HG03064 (cell line): Measurements from ENCODE around the gene CMIP.

Source experiments
- ATAC-seq: cut with Tn5 transposase; IDR thresholded peaks from one replicate; pipeline ENCODE4 v1.9.1; 2021; ENCODE audit warnings: low read depth; ENCODE audit not compliant: unreplicated experiment

The CMIP gene

DNA sequence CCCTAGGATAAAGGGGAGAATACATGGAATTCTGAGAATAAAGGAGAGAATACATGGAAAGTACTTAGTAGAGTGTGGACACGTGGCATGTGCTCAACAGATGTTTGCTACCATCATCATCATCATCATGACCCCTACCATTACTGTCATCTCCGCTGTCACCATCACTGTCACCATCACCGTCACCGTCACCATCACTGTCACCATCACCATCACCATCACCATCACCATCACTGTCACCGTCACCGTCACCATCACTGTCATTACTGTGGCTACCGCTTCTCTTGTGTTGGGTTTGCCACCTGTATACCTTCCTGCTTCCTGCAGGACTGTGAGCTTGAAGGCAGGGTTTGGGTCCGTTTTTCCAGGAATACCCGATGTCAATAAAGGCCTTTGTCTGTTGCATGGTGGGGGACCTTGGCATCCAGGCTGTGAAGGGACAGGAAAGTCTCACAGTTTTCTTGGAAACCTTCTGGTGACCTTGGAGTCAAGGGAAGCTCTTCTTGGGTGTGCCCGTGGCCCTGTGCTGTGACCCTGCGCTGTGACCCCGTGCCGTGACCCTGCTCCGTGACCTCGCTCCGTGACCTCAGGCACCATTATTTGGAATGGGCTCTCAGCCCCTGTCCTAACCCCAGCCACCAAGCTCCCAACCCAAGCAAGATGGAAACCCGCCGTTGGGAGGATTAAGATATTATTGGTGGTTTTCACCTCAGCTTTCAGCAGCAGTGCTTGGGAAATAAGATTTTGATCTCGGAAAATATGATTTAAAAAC lies 14.4 kb downstream of the CMIP start:
- ATAC-seq, result no peak

DNA sequence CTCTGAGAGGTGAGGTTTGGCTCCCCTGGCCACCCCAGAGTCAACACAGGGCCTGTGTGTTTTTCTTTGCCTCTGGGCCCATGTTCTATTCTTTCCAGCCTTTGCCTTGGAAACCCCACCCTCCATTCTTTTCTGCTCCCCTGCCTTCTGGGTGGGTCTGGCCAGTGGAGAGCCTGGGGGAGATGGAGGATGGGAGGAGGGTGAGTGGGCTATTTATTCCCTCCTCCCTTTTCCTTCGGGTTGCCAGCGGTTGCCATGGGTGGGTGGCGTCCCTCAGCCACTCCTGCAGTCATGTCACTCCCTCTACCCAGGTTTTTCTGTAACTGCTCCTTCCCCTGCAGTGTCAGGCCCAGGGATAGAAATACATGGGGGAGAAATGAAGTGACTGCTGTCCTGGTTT lies 15.5 kb downstream of the CMIP start:
- ATAC-seq, result no peak

DNA sequence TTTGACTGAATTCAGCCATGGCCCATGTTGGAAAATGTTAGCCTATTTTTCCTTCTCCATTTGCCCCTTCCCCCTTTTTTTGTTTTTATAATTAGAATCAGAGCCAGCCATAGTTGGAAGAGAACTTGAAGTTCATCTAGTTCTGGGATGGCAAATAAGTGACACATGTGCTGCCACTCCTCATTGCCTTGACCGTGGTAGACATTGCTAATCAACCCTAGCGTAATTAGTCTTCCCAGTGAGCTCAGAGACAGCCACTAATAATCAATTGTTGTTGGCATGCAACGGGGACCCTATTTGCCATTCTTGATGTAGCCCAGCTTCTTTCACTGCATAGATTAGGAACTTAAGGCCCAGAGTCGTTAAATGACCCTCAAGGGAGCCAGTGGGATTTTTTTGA lies 16.6 kb downstream of the CMIP start:
- ATAC-seq, result no peak

DNA sequence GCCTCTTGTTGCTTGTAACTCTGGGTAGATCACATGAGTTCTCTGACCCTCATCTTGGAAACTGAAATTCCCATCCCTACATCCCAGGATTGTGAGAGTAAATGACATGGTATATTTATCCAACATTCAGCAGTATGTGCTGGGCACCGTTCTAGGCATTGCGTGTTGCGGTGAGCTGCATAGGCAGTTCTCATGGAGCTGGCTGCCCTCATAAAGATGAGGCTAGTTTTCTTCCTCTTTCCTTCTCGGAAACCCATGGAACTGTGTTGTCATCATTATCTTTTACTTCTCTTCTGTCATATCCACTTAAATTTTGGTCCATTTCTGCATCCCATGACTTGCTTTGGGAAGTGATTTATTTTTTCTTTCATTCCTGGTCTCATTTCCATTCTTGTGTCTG lies 17.2 kb downstream of the CMIP start:
- no peak for ATAC-seq

DNA sequence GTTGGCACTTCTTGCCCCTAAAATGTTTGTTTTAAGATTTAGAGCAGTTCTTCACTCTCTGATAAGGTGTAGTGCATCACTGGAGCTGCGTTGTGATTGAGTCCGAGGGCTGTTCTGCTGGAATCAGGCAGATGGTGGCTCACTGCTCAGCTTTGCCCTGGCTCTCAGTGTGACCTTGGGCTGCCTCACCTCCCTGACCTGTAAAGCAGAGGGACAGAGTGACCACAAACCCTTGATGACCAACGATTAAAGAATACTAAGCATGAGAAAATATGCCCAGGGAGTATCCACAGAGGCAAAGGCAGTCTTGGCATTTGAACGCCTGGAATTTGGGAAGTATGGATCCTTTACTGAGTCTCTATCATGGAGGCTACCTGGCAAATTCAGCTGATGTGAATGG lies 18.1 kb downstream of the CMIP start:
- no peak for ATAC-seq

DNA sequence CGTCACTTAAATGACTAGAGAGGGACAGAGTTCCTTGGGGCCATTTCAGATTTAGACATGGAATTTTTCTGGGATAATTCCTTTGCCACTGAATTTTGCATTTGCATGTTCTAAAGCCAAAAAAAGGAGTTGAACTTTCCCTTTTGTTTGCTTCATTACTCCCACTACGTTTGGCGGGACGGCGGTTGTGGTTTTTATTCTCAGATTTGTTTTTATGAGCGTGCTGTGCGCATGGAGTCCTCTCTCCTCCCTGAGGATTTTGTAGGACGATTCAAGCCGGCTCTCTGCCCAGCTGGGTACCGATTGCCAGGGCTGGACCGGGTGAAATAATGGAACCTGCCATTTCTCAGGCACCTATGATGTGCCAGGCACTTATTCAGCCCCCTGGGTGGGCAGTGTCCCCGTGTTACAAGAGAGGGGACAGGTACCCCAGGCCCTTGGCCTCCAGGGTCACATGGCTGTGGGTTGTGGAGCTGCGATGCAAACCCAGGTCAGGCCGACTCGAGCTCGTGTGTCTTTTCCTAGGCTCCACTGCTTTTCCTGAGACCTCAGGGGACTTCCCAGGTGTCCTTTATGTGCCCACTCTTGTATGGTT lies 18.8 kb downstream of the CMIP start:
- no peak for ATAC-seq

DNA sequence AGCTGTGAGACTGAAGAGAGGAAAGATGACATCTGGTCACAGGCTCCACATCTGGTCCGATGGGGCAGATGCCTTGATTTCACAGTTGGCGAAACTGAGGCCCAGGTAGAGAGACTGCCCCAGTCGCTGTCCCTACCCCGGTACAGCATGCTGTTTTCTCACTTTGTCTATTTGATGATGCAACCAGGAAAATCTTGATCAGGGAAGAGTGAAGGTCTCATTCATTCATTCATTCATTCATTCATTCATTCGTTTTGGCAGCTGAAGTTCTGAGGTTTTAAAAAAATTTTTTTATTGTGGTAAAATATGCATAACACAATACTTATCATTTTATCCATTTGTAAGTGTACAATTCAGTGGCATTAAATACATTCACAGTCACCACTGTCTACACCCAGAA lies 19.7 kb downstream of the CMIP start:
- no peak for ATAC-seq

DNA sequence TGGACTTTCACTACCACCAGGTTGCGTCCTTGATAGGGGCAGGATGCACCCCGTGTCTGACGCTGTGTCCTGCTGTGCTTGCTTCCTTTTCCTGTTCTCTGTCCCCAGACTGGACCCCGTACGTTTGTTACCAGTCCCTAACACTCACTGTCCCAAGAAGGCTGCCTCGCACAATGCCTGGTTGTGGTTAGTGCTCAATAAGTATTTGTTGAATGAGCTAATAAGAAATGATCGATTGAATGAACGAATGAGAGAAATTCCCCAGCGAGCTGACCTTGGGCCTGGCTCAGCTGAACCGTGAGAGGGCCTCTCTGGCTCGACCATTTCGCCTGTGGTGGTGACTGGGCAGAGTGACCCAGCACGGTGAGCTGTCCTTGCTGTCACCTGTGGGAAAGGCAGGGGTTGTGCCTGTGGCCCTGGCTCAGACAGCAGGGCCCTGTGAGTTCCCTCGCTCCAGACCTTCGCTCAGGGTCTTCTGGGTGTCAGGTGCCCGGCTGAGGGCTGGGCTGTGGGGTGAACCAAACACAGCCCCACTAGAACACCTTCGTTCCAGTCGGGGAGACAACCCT lies 20.9 kb downstream of the CMIP start:
- no peak for ATAC-seq

GRCh38 chr16:81466356-81466980 lies 21.9 kb downstream of the CMIP start:
- no peak for ATAC-seq

DNA sequence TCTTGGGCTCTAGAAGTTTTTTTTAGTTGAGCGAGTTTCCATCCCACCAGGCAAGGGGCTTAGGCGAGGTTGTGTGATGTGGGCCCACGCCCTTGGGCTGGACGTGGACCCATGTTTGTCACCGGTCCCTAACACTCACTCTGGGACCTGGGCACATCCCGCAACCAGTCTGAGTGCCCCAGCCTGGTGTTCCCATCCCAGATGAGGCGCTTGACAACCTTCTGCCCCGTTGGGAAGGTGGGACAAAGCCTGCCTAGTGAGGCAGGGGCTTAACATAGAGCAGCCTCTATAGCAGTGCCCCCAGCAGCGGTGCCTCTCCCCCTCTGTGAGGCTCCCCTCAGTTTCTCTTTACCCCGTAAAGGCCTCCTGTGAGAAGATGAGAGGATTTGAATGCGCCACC lies 22.5 kb downstream of the CMIP start:
- no peak for ATAC-seq

- no peak for ATAC-seq
These were observed 23.2 kb downstream of the CMIP start for GRCh38 chr16:81467815-81468214.

DNA sequence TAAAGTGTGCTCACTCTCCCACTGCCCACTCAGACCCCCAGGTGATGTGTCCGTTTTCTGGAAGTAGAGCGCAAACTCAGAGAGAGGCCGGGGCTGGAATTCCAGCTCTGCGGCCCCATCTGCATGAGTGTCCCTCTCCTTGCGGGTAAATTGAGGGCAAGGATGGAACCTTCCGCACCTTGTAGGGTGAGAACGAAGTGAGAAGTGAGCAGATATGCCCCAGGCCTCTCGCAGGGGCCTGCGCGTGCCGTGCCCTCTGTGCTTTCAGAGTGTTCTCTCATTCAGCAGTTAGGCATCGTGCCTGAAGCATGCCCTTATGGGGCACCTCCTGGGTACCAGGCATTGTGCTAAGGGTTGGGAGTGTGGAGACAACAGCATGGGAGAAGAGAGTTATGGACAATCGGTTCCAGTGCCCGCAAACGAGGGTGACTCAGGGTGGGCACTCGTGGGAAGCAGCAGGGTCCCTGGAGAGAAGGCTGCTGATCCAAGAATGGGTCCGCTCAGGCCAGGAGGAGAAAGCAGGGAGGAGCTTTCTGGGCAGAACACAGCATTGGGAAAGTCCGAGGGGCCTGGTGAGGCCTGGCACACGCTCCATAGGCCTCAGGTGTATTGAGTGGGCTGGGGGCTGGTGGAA lies 23.8 kb downstream of the CMIP start:
- no peak for ATAC-seq

GRCh38 chr16:81469183-81469677 lies 24.6 kb downstream of the CMIP start:
- no peak for ATAC-seq

GRCh38 chr16:81469710-81470535 lies 25.3 kb downstream of the CMIP start:
- ATAC-seq, result no peak

DNA sequence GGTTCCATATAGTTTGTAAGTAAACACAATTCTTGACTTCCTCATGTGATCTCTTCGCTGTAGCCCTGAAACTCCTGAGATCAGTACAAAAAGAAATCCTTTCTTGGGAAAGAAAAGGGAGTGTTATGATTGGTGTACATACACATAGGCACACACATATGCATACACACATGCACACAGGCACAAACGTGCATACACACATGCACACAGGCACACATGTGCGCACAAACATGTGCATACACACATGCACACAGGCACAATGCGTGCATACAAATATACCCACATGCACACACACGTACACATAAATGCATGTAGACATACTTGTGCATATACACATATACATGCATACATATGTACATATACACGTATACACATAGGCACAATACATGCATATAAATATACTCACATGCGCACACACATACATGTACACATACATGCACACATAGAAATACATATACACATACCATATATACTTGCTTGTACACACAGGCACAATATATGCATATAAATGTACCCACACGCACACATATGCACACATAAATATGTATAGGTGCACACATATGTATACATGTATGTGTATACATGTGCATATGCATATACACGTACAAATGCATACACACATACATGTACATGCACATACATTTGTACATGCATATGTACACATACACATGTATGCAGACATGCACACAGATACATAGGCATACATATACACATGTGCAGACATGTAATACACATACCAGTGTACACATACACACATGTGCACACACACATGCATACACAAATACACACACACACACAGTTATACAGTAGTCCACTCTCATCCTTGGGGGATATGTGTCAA lies 26.4 kb downstream of the CMIP start:
- no peak for ATAC-seq

DNA sequence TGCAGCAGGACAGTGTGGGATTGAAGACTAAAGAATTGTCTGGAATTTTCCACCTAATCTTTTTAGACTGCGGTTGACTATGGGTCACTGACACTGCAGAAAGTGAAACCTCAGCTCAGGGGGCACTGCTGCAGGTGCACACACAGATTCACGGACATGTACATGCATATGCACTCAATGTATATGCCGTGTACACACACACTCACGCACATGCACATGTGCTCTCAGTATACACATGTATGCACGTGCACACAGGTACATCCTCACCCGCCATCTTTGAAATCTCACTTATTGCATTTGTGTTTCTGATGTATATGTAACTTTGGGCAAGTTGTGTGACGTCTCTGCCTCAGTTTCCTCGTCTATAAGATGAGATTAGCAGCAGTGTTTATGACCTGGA lies 27.3 kb downstream of the CMIP start:
- no peak for ATAC-seq

DNA sequence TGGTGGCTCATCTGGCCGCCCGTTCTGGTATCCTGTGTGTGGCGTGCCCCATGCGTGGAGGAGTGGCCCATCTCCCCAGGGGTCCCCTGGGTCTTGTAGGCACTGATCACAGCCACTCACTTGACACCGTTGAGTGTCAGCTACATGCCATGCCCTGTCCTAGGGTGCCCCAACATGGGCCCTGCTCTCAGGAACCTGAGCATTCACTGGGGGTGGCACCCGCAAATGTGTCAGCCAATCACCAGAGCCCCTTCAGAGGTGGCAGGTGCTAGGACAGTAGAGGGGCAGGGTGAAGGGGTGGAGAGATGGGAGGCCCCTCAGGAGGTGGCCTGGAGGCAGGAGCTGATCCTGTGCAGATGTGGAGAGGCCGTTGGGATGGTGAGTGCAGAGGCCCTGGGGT lies 27.8 kb downstream of the CMIP start:
- ATAC-seq, result no peak

DNA sequence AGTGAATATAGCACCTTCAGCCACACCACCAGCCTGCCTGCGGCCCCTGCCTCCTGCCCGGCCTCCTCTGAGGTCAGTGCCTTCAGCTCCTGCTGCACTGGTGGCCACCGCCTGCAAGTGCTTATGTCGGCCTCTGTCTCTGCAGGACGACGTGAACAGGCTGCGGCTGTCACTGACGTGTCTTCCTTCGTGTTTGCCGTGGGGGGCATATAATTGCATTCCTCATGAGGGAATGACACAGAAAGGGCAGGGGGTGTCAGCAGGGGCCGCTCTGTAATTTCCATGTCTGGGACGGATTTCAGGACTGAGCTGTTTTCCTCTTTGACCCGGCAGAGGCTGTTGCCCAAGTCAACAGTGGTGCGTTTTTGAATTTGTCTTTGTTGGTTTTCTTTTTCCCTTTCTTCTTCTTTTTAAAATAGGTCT lies 28.5 kb downstream of the CMIP start:
- ATAC-seq, result no peak

DNA sequence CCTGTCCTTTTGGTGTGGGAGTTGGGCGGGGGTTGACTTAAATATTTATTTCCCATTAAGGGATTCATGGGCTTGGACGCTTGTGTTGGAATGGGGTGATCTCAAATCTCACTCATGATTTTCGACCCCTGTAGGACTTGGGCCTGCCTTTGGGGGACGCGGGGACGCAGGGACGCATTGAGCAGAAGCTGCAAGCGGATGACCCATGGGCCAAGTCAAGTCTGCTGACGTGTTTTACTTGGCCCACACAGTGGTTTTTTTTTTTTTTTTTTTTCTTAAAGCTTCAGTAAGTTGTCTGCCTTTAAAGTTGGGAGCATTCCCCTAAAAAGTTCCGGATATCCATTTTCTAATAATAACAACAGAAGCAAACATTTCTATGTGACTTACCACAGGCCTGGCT lies 28.9 kb downstream of the CMIP start:
- ATAC-seq, result no peak
